ENCODE measurements around the gene APCDD1. TPM values are rescaled to one million over a fixed set of nuclear protein-coding genes. Genes with fewer than 3 reads are reported as not detected.

The APCDD1 gene
- total RNA-seq (2022) (0.37 and 0.54 TPM in 2 replicates), Bru-seq, nascent RNA (percentile 21 among the genes with signal in this experiment), BruChase-seq, experiment 1, labeled RNA remaining after a 6-hour chase (percentile 11 among the genes with signal in this experiment), BruChase-seq, experiment 2, labeled RNA remaining after a 2-hour chase (percentile 13 among the genes with signal in this experiment)
- long read RNA-seq, partial matches to known transcripts = 0 of 1 reads
- long read RNA-seq, other reads (novel, unspliced or antisense) = 0 of 1 reads

DNA sequence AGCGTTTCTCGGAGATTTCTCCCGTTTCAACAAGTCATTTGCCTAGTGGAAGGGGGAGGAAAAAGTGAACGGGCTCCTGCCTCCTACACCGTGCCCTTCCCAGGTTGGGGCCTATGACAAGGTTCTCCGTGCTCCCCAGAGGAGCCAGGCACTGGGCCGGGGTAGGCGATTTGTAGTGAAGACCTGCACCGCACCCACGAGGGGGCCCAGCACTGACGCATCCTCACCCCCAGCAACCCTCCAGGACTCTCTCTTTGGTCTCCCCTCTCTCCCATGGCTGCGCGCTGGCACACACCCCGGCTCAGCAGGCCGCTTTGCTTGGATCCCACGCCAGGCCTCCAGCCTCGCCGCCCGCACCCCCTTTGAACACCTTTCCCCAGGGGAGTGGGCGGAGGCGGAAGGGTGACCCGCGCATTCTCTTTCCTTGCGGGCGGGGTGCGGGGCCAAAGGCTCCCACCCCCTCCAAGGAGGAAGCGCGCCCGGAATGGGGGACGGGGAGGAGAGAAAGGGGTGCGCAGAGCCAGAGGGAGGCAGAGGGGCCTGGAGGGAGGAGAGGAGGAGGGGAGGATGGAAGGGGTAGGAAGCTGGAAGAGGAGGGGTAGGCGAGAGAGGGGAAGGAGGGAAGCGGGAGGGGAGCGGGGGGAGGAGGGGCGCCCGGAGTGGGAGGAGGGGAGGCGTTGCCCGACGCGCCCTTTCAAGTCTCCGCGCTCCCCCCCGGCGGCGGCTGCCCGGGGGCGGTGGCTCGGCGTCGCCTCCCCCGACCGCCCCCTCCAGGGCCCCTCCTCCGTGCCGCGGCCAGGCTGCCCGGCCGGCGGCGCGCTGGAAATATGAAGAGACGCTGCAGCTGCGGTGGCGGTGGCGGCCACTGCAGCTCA is at the start of gene APCDD1:
APCDD1 (plus strand) TSS at position 830 of the 875 bp plus-strand sequence. CDS start 347 bp downstream, outside the sequence.
- no peak for DNase-seq (ENCODE audit: unreplicated experiment)
- Mint-ChIP-seq H3K27me3 (ENCODE audit: insufficient read depth, unreplicated experiment) (no peaks in the 10 kb centered on the region), H3K9me3 (ENCODE audit: unreplicated experiment) (no peaks in the 10 kb centered on the region), H3K4me3 (ENCODE audit: unreplicated experiment) (peak within 1 kb of the TSS; percentile 71), H3K27ac (ENCODE audit: low read depth, unreplicated experiment) (no peak within 1 kb of the TSS), H3K4me1 (ENCODE audit: insufficient read depth, unreplicated experiment) (no peaks in the 10 kb centered on the region), H3K36me3 (ENCODE audit: insufficient read depth, unreplicated experiment) (no peaks in the 10 kb centered on the region)
- intact Hi-C loops (cut with micrococcal nuclease) = no loop called here
- POLR2A ChIA-PET = interaction anchor here (0.7 kb wide), 1 partner anchor 306 kb away, joined by 3 read pairs; no protein-coding TSS in a partner anchor
- BruUV-seq (replicated peaks) = no TSS peak
- CTCF ChIA-PET = interaction anchor here (0.6 to 0.7 kb wide), 2 partner anchors 11 to 483 kb away, joined by 3 read pairs; no protein-coding TSS in a partner anchor
- TF ChIP-seq, protein P1, sequence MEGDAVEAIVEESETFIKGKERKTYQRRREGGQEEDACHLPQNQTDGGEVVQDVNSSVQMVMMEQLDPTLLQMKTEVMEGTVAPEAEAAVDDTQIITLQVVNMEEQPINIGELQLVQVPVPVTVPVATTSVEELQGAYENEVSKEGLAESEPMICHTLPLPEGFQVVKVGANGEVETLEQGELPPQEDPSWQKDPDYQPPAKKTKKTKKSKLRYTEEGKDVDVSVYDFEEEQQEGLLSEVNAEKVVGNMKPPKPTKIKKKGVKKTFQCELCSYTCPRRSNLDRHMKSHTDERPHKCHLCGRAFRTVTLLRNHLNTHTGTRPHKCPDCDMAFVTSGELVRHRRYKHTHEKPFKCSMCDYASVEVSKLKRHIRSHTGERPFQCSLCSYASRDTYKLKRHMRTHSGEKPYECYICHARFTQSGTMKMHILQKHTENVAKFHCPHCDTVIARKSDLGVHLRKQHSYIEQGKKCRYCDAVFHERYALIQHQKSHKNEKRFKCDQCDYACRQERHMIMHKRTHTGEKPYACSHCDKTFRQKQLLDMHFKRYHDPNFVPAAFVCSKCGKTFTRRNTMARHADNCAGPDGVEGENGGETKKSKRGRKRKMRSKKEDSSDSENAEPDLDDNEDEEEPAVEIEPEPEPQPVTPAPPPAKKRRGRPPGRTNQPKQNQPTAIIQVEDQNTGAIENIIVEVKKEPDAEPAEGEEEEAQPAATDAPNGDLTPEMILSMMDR (IDR thresholded peaks at IDR 0.05; ENCODE audit: unreplicated experiment) = no peak

DNA sequence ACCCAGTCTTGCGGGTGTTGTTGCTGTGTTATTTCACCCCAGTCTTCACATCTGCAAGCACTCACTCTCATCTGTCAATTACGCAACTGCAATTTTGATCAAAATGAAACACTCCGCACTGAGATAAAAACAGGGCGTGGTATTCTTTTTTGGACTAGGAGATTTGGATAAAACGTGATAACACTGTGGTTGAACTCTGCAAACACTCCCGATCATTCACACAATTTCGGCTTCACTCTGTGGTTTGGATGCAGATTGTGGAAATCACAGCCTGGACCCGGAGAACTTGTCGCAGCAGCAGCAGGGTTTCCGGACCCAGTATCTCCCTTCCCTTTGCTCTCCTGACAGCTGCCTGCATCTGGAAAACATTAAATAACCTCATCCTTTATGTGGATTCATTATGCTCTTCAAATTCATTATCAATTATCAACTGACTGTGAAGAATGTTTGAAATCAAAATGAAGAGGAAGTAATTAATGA is 49.4 kb upstream of the APCDD1 start:
- intact Hi-C loops (cut with micrococcal nuclease) = no loop called here
- H3K27me3 Mint-ChIP-seq (ENCODE audit: insufficient read depth, unreplicated experiment) = no peaks in the 10 kb centered on the region
- ChIA-PET CTCF (no interaction called here), POLR2A (no interaction called here)
- no peaks in the 10 kb centered on the region for H3K4me1 Mint-ChIP-seq (ENCODE audit: insufficient read depth, unreplicated experiment)
- H3K9me3 Mint-ChIP-seq (ENCODE audit: unreplicated experiment) = no peaks in the 10 kb centered on the region
- BruUV-seq (replicated peaks) = no TSS peak
- DNase-seq (ENCODE audit: unreplicated experiment) = no peak
- TF ChIP-seq, protein P1 (IDR thresholded peaks at IDR 0.05; ENCODE audit: unreplicated experiment) = no peak
- H3K4me3 Mint-ChIP-seq (ENCODE audit: unreplicated experiment) = no peak overlapping the region
- no peaks in the 10 kb centered on the region for H3K36me3 Mint-ChIP-seq (ENCODE audit: insufficient read depth, unreplicated experiment)
- H3K27ac Mint-ChIP-seq (ENCODE audit: low read depth, unreplicated experiment) = no peak overlapping the region

DNA sequence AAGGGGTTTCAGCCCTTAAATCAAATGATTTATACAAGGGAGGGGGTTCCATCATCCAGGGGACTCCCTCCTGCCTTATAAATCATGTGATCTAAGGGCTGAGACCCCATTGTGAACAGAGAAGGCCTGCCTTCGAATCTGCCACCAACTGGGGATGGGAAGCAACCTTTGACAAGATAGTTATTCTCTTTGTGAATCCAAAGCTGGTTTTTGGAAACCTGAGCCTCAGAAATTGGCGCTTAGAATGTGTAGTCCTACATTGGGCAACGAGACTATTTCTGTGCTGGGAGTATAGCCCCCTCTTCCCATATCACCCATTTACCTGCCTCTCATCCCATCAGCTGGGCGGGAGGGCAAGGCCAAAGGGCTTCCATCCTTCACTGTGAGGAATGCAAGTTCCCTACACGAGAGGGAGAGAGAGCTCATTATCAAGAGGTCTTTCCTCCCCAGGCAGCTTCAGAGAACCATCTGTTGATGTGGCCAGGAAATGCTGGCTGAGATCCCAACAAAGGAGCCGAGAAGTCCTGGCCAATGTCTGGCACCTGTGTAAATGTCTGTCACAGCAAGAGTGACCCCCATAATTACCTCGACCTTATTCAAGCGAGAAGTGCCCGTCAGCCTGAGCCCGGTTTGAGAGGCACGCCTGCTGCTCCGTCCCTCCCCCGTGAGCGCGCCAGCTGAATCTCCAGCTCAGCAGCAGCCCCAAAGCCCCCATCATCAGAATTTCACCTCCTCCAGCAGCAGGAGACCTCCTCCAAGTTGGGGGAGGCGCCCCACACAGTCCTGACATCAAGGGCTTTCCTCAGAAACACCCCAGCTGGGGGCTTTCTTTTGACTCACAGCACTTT is 48.4 kb upstream of the APCDD1 start:
- Mint-ChIP-seq H3K27me3 (ENCODE audit: insufficient read depth, unreplicated experiment) (no peaks in the 10 kb centered on the region), H3K27ac (ENCODE audit: low read depth, unreplicated experiment) (no peak overlapping the region), H3K4me3 (ENCODE audit: unreplicated experiment) (no peak overlapping the region), H3K36me3 (ENCODE audit: insufficient read depth, unreplicated experiment) (no peaks in the 10 kb centered on the region), H3K9me3 (ENCODE audit: unreplicated experiment) (no peaks in the 10 kb centered on the region), H3K4me1 (ENCODE audit: insufficient read depth, unreplicated experiment) (peaks cover 4% of the 10 kb centered on the region)
- TF ChIP-seq, protein P1 (IDR thresholded peaks at IDR 0.05; ENCODE audit: unreplicated experiment) = no peak
- no TSS peak for BruUV-seq (replicated peaks)
- ChIA-PET POLR2A (interaction anchor here (0.6 to 0.7 kb wide), 2 partner anchors 15 to 1120 kb away, joined by 3 read pairs; no protein-coding TSS in a partner anchor), CTCF (interaction anchor here (0.6 to 0.8 kb wide), 2 partner anchors 112 to 236 kb away, joined by 3 read pairs; no protein-coding TSS in a partner anchor)
- intact Hi-C loops (cut with micrococcal nuclease) = no loop called here
- no peak for DNase-seq (ENCODE audit: unreplicated experiment)
